Esophagus muscularis mucosa (tissue), 4 donors: ENCODE data around the gene ZNF526. TPM values are rescaled to one million over a fixed set of nuclear protein-coding genes. Genes with fewer than 3 reads are reported as not detected.

Source experiments
- DNase-seq: peaks from one replicate; pipeline ENCODE4 v3.0.0-alpha.2; 2017; ENCODE audit errors: extremely low spot score
- H3K27ac ChIP-seq, 4 donors: fragments of 200-600 bp; sonication (generic); replicated peaks in 1 of 4; 1 replicate in 3 of 4; 2 replicates in 1 of 4; pipeline ENCODE4 v1.5.1; 2016 to 2019; ENCODE audit warnings: mild to moderate bottlenecking in 1 of 4
- H3K27me3 ChIP-seq, 4 donors: fragments of 200-600 bp; sonication (generic); one replicate each; pipeline versions ENCODE4 v1.5.1 to v1.6.0; 2016 to 2019
- H3K36me3 ChIP-seq, 4 donors: fragments of 200-600 bp; sonication (generic); one replicate each; pipeline ENCODE4 v1.5.1; 2016 to 2019
- H3K4me1 ChIP-seq, 4 donors: fragments of 200-600 bp; sonication (generic); one replicate each; pipeline ENCODE4 v1.5.1; 2016 to 2019
- H3K4me3 ChIP-seq, 4 donors: fragments of 200-600 bp; sonication (generic); 1 replicate in 2 of 4; 2 replicates in 2 of 4; pipeline ENCODE4 v1.5.1; 2016 to 2019; ENCODE audit warnings: mild to moderate bottlenecking in 4 of 4, moderate library complexity in 1 of 4
- H3K9me3 ChIP-seq, 4 donors: fragments of 200-600 bp; sonication (generic); 1 replicate in 3 of 4; 2 replicates in 1 of 4; pipeline ENCODE4 v1.5.1; 2016 to 2019
- EP300 ChIP-seq: sonication (generic); formaldehyde crosslinking; IDR thresholded peaks from one replicate; pipeline ENCODE4 v1.6.1; 2017; ENCODE audit warnings: antibody characterized with exemption
- POLR2A ChIP-seq: fragments of 450-650 bp; IDR thresholded peaks from one replicate; pipeline ENCODE4 v1.6.1; 2017; ENCODE audit warnings: antibody characterized with exemption, moderate library complexity, mild to moderate bottlenecking, low read depth
- POLR2AphosphoS5 ChIP-seq, 2 donors: sonication (generic); formaldehyde crosslinking; IDR thresholded peaks; one replicate each; pipeline ENCODE4 v1.6.1; 2017; ENCODE audit warnings: antibody characterized with exemption in 2 of 2
- WGBS: methylation state at CpG from one replicate; pipeline ENCODE4 v1.1.5; 2018; 5-methylcytosine and 5-hydroxymethylcytosine counted together
- intact Hi-C: fragments of 100-400 bp; cut with DNase I; formaldehyde crosslinking; loops from one replicate; pipeline ENCODE4 v1.15.1; 2023
- total RNA-seq, 4 donors: library from RNA; depleted of rRNA; stranded (reverse); fragments of >200 nt; gene quantifications; one replicate each; pipeline versions ENCODE4 v1.1.0 to v1.2.1, GENCODE V29; 2016
- TF ChIP-seq, protein P1 (sequence below), 3 experiments: fragments of 200-600 bp in 2 of 3; fragments of 450-650 bp in 1 of 3; sonication (generic) in 2 of 3; IDR thresholded peaks; one replicate each; pipeline ENCODE4 v1.5.1; 2017 to 2019; ENCODE audit warnings: antibody characterized with exemption in 3 of 3, mild to moderate bottlenecking in 2 of 3, moderate library complexity in 1 of 3

The ZNF526 gene
- total RNA-seq, 4 donors from 2014 or later = 4.3 to 8.6 (median 7.1) TPM

DNA sequence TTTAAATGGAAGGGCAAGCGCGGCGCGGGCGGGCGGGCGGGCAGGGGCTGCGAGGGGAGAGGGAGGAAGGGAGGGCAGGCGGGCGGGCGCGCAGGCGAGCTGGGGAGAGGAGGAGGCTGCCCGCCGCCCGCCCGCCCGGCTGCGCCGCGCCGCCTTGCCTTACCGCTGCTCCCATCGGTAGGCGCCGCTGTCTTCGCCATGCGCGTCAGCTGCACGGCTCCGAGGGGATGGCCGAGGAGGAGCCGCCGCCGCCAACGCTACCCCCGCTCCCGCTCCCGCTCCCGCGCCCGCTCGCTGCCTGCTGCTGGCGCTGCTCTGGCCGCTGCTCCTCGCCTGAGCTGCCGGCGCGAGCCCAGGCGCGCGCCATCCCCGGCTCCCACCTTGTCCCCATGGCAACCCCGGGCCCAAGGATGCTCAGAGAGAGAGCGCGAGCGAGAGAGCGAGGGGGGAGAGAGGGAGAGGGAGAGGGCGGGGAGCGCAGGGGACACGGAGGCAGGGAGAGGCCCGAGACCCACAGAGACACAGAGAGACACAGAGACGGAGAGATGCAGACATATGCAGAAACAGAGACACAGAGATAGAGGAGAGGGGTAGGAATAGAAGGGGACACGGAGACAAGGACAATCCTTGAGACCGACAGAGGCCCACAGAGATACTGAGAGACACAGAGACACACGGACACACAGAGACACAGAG, 43.0 kb upstream of the ZNF526 start:
- Histone ChIP-seq H3K27ac (peak overlapping the region in 3 of 4 donors; percentile 41 to 59 (median 44)), H3K27me3 (peaks cover 0 to 86% (median 29%) of the 10 kb centered on the region in 4 donors), H3K4me3 (peak overlapping the region; percentile 51 to 66 (median 58)), H3K9me3 (no peaks in the 10 kb centered on the region), H3K4me1 (peaks cover 14 to 24% (median 21%) of the 10 kb centered on the region in 4 donors), H3K36me3 (no peaks in the 10 kb centered on the region)
- intact Hi-C loops = no loop called here
- WGBS = 2% methylated on average over 17 of the region's 66 CpGs
- no peak for TF ChIP-seq EP300
- no peak for TF ChIP-seq POLR2AphosphoS5 (IDR thresholded peaks at IDR 0.05)
- TF ChIP-seq, protein P1, sequence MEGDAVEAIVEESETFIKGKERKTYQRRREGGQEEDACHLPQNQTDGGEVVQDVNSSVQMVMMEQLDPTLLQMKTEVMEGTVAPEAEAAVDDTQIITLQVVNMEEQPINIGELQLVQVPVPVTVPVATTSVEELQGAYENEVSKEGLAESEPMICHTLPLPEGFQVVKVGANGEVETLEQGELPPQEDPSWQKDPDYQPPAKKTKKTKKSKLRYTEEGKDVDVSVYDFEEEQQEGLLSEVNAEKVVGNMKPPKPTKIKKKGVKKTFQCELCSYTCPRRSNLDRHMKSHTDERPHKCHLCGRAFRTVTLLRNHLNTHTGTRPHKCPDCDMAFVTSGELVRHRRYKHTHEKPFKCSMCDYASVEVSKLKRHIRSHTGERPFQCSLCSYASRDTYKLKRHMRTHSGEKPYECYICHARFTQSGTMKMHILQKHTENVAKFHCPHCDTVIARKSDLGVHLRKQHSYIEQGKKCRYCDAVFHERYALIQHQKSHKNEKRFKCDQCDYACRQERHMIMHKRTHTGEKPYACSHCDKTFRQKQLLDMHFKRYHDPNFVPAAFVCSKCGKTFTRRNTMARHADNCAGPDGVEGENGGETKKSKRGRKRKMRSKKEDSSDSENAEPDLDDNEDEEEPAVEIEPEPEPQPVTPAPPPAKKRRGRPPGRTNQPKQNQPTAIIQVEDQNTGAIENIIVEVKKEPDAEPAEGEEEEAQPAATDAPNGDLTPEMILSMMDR (IDR thresholded peaks at IDR 0.05) = peak; percentile 15 to 57 (median 29)
- DNase-seq = no peak

DNA sequence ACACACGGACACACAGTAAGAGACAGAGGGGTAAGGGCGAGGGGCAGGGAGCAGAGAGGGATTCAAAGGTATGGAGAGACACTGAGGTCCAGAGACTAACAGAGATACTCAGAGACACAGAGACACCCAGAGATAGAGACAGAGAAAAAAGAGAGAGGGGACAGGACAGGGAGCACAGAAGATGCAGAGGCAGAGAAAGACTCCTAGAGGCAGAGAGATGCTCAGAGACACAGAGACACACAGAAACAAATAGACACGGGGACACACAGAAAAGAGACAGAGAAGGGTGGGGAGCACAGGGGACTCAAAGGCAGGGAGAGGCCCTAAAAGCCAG, 42.5 kb upstream of the ZNF526 start:
- Histone ChIP-seq H3K4me3 (peak overlapping the region in 1 of 4 donors; percentile 51), H3K9me3 (no peaks in the 10 kb centered on the region), H3K4me1 (peaks cover 14 to 24% (median 21%) of the 10 kb centered on the region in 4 donors), H3K27ac (no peak overlapping the region), H3K27me3 (peaks cover 0 to 86% (median 30%) of the 10 kb centered on the region in 4 donors), H3K36me3 (no peaks in the 10 kb centered on the region)
- no peak for DNase-seq
- intact Hi-C loops = no loop called here
- 30% methylated on average over 3 of the region's 3 CpGs for WGBS
- TF ChIP-seq EP300 (no peak), POLR2AphosphoS5 (IDR thresholded peaks at IDR 0.05) (no peak), POLR2A (no peak)
- TF ChIP-seq, protein P1 (IDR thresholded peaks at IDR 0.05) = no peak

DNA sequence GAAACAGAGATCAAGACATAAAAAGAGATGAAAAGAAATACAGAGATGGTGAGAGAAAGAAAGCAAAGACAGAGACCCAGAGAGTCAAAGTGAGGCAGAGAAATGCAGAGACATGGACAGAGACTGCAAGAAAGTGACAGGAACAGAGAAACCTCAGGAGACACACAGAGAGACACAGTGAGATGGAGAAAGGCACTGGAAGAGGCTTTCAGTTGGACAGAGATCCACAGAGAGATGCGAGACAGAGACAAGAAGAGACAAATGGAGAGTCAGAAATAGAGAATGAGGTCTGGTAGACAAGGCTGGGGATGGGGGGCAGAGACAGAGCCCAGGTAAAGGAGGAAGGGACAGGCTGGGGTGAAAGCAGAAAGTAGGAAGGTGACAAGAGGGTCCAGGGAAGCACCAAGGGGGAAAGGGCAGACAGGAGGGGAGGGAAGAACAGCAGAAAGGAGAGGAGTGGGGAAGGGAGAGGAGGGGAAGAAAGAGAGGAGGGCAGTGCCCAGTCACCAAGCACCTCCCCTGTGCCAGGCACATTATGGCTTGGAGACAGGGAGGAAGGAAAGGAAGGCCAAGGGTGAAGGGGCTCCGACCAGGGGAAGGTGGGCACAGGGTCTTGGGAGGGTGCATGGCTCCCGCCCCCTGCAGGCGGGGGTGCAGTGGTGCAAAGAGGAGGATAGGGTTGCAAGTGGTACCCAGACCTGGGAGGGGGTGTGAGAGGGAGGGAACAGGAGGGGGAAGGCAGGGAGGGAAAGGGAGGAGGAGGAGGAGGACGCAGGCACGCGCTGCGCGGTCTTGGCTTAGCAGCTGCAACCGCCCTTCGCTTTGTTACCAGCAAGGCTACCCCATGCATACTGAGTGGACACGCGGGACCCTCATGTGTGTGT, 41.1 kb upstream of the ZNF526 start:
- 11% methylated on average over 13 of the region's 13 CpGs for WGBS

DNA sequence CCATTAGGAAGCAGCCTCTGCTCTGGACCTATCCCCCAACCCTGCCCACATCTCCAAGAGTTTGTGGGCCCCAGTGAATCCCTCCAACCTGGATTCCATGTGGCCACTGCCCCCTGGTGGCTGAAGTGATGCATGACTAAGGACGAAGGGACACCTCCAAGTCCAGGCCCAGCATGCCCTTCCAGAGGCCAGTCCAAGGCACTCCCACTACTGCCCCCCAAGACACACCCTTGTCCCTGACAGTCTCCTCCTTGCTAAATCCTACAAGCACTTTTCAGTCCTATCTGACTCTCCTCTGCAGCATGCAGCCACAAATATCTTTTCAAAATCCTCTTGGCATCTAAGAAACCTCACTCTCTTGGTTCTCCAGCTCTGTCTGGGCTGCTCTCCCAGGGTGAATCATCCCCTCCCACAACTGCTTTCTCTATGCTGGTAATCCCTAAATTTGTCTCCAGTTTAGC, 35.7 kb upstream of the ZNF526 start:
- no peak for DNase-seq
- H3K27me3 ChIP-seq = peaks cover 0 to 36% (median 20%) of the 10 kb centered on the region in 4 donors
- H3K4me3 ChIP-seq = no peak overlapping the region
- H3K4me1 ChIP-seq = no peaks in the 10 kb centered on the region
- WGBS = 0% methylated on average over 1 of the region's 1 CpG
- no peaks in the 10 kb centered on the region for H3K36me3 ChIP-seq
- no peaks in the 10 kb centered on the region for H3K9me3 ChIP-seq
- intact Hi-C loops = loop anchor here (2.0 kb wide), 1 partner anchor 52 kb away; the partner anchor contains the start of gene POU2F2
- H3K27ac ChIP-seq = no peak overlapping the region
- no peak for TF ChIP-seq POLR2A
- TF ChIP-seq EP300 = no peak
- TF ChIP-seq POLR2AphosphoS5 (IDR thresholded peaks at IDR 0.05) = peak in 1 of 2 donors; percentile 18
- TF ChIP-seq, protein P1 (IDR thresholded peaks at IDR 0.05) = peak; percentile 82 to 91 (median 85)

More for the DNA sequence above, 41.1 kb upstream of the ZNF526 start:
- Histone ChIP-seq H3K4me3 (no peak overlapping the region), H3K4me1 (peaks cover 14 to 24% (median 21%) of the 10 kb centered on the region in 4 donors), H3K9me3 (no peaks in the 10 kb centered on the region), H3K27ac (no peak overlapping the region), H3K36me3 (no peaks in the 10 kb centered on the region), H3K27me3 (peaks cover 0 to 76% (median 31%) of the 10 kb centered on the region in 4 donors)
- DNase-seq = no peak
- intact Hi-C loops = no loop called here
- TF ChIP-seq EP300 (no peak), POLR2A (no peak)
- TF ChIP-seq, protein P1 (IDR thresholded peaks at IDR 0.05) = no peak
